Measurements from ENCODE around the gene CHCHD3. TPM values are rescaled to one million over a fixed set of nuclear protein-coding genes. Genes with fewer than 3 reads are reported as not detected.

The CHCHD3 gene
- total RNA-seq, 4 donors from 2014 or later: 33.9 to 37.2 (median 35.8) TPM

- no peak for DNase-seq (ENCODE audit: low spot score in 2 of 2)
- TF ChIP-seq POLR2AphosphoS5 (IDR thresholded peaks at IDR 0.05) (no peak), CTCF (IDR thresholded peaks at IDR 0.05) (no peak), POLR2A (IDR thresholded peaks at IDR 0.05) (no peak), EP300 (IDR thresholded peaks at IDR 0.05) (no peak)
- Histone ChIP-seq H3K4me3 (no peak overlapping the region), H3K27me3 (no peaks in the 10 kb centered on the region), H3K4me1 (no peaks in the 10 kb centered on the region), H3K27ac (no peak overlapping the region), H3K36me3 (no peaks in the 10 kb centered on the region), H3K9me3 (no peaks in the 10 kb centered on the region)
- WGBS: 87% methylated on average over 7 of the region's 7 CpGs
These were observed 72.3 kb downstream of the CHCHD3 start for GRCh38 chr7:133009426-133010252.

- Histone ChIP-seq H3K9me3 (no peaks in the 10 kb centered on the region), H3K4me1 (peaks cover 3% of the 10 kb centered on the region), H3K36me3 (no peaks in the 10 kb centered on the region), H3K27me3 (no peaks in the 10 kb centered on the region), H3K4me3 (no peak overlapping the region), H3K27ac (no peak overlapping the region)
- DNase-seq (ENCODE audit: low spot score in 2 of 2): no peak
- WGBS: 75% methylated on average over 3 of the region's 3 CpGs
- TF ChIP-seq CTCF (IDR thresholded peaks at IDR 0.05) (no peak), POLR2A (IDR thresholded peaks at IDR 0.05) (no peak), POLR2AphosphoS5 (IDR thresholded peaks at IDR 0.05) (no peak), EP300 (IDR thresholded peaks at IDR 0.05) (no peak)
These were observed 73.9 kb downstream of the CHCHD3 start for GRCh38 chr7:133007961-133008360.

GRCh38 chr7:133003052-133003910 lies 78.6 kb downstream of the CHCHD3 start:
- H3K9me3 ChIP-seq: no peaks in the 10 kb centered on the region
- no peaks in the 10 kb centered on the region for H3K36me3 ChIP-seq
- H3K4me1 ChIP-seq: peaks cover 16% of the 10 kb centered on the region
- H3K27ac ChIP-seq: no peak overlapping the region
- TF ChIP-seq CTCF (IDR thresholded peaks at IDR 0.05) (no peak), POLR2AphosphoS5 (IDR thresholded peaks at IDR 0.05) (no peak), EP300 (IDR thresholded peaks at IDR 0.05) (no peak), POLR2A (IDR thresholded peaks at IDR 0.05) (no peak)
- no peak overlapping the region for H3K4me3 ChIP-seq
- WGBS: 54% methylated on average over 4 of the region's 4 CpGs
- no peak for DNase-seq (ENCODE audit: low spot score in 2 of 2)
- H3K27me3 ChIP-seq: no peaks in the 10 kb centered on the region

- peaks cover 16% of the 10 kb centered on the region for H3K4me1 ChIP-seq
- 67% methylated on average over 5 of the region's 5 CpGs for WGBS
- H3K27ac ChIP-seq: no peak overlapping the region
- no peaks in the 10 kb centered on the region for H3K36me3 ChIP-seq
- DNase-seq (ENCODE audit: low spot score in 2 of 2): no peak
- H3K9me3 ChIP-seq: no peaks in the 10 kb centered on the region
- TF ChIP-seq POLR2AphosphoS5 (IDR thresholded peaks at IDR 0.05) (no peak), CTCF (IDR thresholded peaks at IDR 0.05) (no peak), POLR2A (IDR thresholded peaks at IDR 0.05) (no peak)
- H3K4me3 ChIP-seq: no peak overlapping the region
- H3K27me3 ChIP-seq: no peaks in the 10 kb centered on the region
These were observed 80.2 kb downstream of the CHCHD3 start for GRCh38 chr7:133001727-133002126.

- TF ChIP-seq CTCF (IDR thresholded peaks at IDR 0.05) (no peak), EP300 (IDR thresholded peaks at IDR 0.05) (no peak), POLR2AphosphoS5 (IDR thresholded peaks at IDR 0.05) (no peak), POLR2A (IDR thresholded peaks at IDR 0.05) (no peak)
- H3K9me3 ChIP-seq: no peaks in the 10 kb centered on the region
- H3K4me3 ChIP-seq: no peak overlapping the region
- DNase-seq (ENCODE audit: low spot score in 2 of 2): no peak
- no peak overlapping the region for H3K27ac ChIP-seq
- H3K36me3 ChIP-seq: no peaks in the 10 kb centered on the region
- no peaks in the 10 kb centered on the region for H3K27me3 ChIP-seq
- peaks cover 16% of the 10 kb centered on the region for H3K4me1 ChIP-seq
- 98% methylated on average over 1 of the region's 1 CpG for WGBS
These were observed 82.0 kb downstream of the CHCHD3 start for GRCh38 chr7:132999845-133000244.
